ENCODE measurements around the gene TMPRSS9.

TMPRSS9 gene

DNA sequence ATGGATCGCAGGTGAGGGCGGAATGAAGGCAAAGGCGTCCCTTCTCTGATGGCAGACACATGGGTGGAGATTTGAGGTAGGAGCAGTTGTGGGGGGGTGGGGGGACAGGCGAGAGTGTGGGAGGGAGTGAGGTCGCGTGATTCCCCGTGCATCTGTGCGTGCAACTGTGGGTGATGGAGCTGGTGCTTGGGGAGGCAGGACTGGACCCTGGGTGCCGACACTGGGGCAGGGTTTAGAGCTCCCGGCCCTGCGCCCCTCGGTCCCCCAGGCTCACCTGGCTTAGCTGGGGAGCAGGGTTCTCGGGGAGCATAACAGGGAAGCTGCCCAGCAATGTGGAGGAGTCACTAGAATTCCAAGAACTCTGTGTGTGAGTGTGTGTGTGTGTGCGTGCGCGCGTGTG, 3.4 kb downstream of the TMPRSS9 start:
- peaks cover 0 to 4% of the 10 kb centered on the region in 2 donors for H3K4me1 Mint-ChIP-seq (ENCODE audit: low read depth in 2 of 2)
- ATAC-seq (replicated peaks) (no peak), DNase-seq (no peak)
- H3K36me3 Mint-ChIP-seq (ENCODE audit: insufficient read depth): no peaks in the 10 kb centered on the region
- H3K4me3 Mint-ChIP-seq: no peak overlapping the region
- peaks cover 14 to 19% of the 10 kb centered on the region in 2 donors for H3K27me3 Mint-ChIP-seq
- H3K9me3 Mint-ChIP-seq: no peaks in the 10 kb centered on the region
- no peak overlapping the region for H3K27ac Mint-ChIP-seq

GRCh38 chr19:2365201-2365970, 5.3 kb downstream of the TMPRSS9 start:
- no peaks in the 10 kb centered on the region for H3K36me3 Mint-ChIP-seq (ENCODE audit: insufficient read depth)
- no peak for DNase-seq
- peaks cover 12 to 18% of the 10 kb centered on the region in 2 donors for H3K27me3 Mint-ChIP-seq
- no peak for ATAC-seq (replicated peaks)
- no peak overlapping the region for H3K27ac Mint-ChIP-seq
- peaks cover 0 to 5% of the 10 kb centered on the region in 2 donors for H3K4me1 Mint-ChIP-seq (ENCODE audit: low read depth in 2 of 2)
- no peak overlapping the region for H3K4me3 Mint-ChIP-seq
- H3K9me3 Mint-ChIP-seq: no peaks in the 10 kb centered on the region

DNA sequence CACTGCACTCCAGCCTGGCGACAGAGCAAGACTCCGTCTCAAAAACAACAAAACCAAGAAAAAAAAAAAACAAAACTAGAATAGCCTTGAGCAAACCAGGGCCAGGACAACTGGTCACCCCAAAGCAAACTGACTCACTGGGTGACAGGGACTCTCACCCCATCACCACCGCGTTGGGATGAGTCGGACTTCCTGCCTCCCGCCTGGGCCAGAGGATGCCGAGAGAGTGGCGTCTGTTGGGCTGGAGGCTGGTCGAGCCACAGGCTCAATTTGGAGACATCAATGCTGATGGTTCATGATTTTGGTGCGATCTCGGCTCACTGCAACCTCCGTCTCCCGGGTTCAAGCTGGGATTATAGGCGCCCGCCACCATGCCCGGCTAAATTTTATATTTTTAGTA, 11.6 kb downstream of the TMPRSS9 start:
- DNase-seq (no peak), ATAC-seq (replicated peaks) (no peak)

DNA sequence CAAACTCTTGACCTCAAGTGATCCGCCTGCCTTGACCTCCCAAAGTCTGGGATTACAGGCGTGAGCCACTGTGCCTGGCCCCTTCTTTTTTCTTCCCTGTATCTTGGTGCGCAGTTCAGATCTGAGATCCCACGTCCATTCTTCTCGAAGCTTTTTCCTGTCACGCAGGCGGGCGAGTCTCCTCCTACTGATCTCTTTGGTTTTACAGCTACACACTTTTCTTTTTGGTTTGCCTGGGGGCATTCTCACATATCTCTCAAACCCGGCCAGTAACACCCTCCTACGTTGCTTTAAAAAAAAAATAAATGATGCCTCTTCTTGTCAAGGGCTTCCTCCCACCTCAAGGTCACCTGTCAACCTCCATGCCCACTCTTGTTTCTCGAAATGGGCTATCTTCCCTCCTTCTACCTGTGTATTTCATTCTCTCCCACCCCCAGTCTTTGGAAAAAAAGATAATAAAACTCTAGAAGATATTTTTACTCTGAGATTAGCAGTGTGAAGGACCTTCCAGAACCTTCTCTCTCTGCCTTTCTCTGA, 12.1 kb downstream of the TMPRSS9 start:
- H3K36me3 Mint-ChIP-seq (ENCODE audit: insufficient read depth): peaks cover 7% of the 10 kb centered on the region
- H3K4me1 Mint-ChIP-seq (ENCODE audit: low read depth in 2 of 2): peaks cover 0 to 5% of the 10 kb centered on the region in 2 donors
- H3K9me3 Mint-ChIP-seq: no peaks in the 10 kb centered on the region
- H3K27ac Mint-ChIP-seq: no peak overlapping the region
- H3K27me3 Mint-ChIP-seq: peaks cover 5 to 7% of the 10 kb centered on the region in 2 donors
- ATAC-seq (replicated peaks) (no peak), DNase-seq (no peak)
- no peak overlapping the region for H3K4me3 Mint-ChIP-seq

More for the DNA sequence above, 11.6 kb downstream of the TMPRSS9 start:
- H3K27me3 Mint-ChIP-seq: peaks cover 5 to 7% of the 10 kb centered on the region in 2 donors
- no peak overlapping the region for H3K4me3 Mint-ChIP-seq
- no peaks in the 10 kb centered on the region for H3K9me3 Mint-ChIP-seq
- H3K36me3 Mint-ChIP-seq (ENCODE audit: insufficient read depth): peaks cover 7% of the 10 kb centered on the region
- no peak overlapping the region for H3K27ac Mint-ChIP-seq
- peaks cover 0 to 5% of the 10 kb centered on the region in 2 donors for H3K4me1 Mint-ChIP-seq (ENCODE audit: low read depth in 2 of 2)

GRCh38 chr19:2374808-2375207, 14.7 kb downstream of the TMPRSS9 start:
- H3K4me3 Mint-ChIP-seq: no peak overlapping the region

DNA sequence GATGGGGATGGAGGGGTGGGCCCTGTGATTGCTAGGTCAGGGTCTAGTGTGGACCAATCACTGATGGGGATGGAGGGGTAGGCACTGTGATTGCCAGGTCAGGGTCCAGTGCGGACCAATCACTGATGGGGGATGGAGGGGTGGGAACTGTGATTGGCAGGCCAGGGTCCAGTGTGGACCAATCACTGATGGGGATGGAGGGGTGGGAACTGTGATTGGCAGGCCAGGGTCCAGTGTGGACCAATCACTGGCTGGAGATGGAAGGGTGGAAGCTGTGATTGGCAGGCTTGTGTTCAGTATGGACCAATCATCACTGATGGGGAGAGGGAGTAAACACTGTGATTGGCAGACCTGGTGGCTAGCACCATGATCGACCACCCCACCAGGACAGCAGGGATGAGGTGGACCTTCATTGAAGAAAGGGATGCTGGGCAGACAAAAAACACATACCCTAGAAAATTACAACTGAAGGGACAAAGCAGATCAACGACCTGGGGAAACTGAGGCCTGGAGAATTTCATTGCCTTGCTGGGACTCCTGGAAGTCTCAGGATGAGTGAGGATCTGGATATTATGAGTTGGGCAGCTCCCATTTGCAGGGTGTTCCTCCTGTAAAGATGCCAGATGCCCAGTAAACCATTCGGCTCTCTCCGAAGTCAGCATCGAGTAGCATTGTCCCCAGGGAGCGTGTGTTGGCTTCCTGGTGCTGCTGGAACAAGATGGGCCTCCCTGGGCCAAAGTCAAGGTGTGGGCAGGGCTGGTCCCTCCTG, 15.5 kb downstream of the TMPRSS9 start:
- no peak for DNase-seq
- Mint-ChIP-seq H3K4me3 (no peak overlapping the region), H3K4me1 (ENCODE audit: low read depth in 2 of 2) (peaks cover 0 to 3% of the 10 kb centered on the region in 2 donors), H3K36me3 (ENCODE audit: insufficient read depth) (peaks cover 7% of the 10 kb centered on the region), H3K27ac (no peak overlapping the region), H3K9me3 (peaks cover 0 to 2% of the 10 kb centered on the region in 2 donors), H3K27me3 (peaks cover 0 to 6% of the 10 kb centered on the region in 2 donors)
- ATAC-seq (replicated peaks): no peak

More at GRCh38 chr19:2374808-2375207, 14.7 kb downstream of the TMPRSS9 start:
- Mint-ChIP-seq H3K27me3 (peaks cover 0 to 5% of the 10 kb centered on the region in 2 donors), H3K9me3 (peaks cover 0 to 2% of the 10 kb centered on the region in 2 donors), H3K27ac (no peak overlapping the region), H3K36me3 (ENCODE audit: insufficient read depth) (peaks cover 7% of the 10 kb centered on the region), H3K4me1 (ENCODE audit: low read depth in 2 of 2) (peaks cover 0 to 3% of the 10 kb centered on the region in 2 donors)
- DNase-seq: no peak
- no peak for ATAC-seq (replicated peaks)

- Mint-ChIP-seq H3K36me3 (ENCODE audit: insufficient read depth) (peaks cover 7% of the 10 kb centered on the region), H3K27ac (peak overlapping the region; percentile 52 to 91), H3K4me1 (ENCODE audit: low read depth in 2 of 2) (peaks cover 0 to 3% of the 10 kb centered on the region in 2 donors), H3K4me3 (no peak overlapping the region), H3K9me3 (peaks cover 0 to 4% of the 10 kb centered on the region in 2 donors), H3K27me3 (peaks cover 10 to 11% of the 10 kb centered on the region in 2 donors)
- no peak for ATAC-seq (replicated peaks)
- DNase-seq: no peak
Observed at GRCh38 chr19:2376784-2377519, 16.9 kb downstream of the TMPRSS9 start.

DNA sequence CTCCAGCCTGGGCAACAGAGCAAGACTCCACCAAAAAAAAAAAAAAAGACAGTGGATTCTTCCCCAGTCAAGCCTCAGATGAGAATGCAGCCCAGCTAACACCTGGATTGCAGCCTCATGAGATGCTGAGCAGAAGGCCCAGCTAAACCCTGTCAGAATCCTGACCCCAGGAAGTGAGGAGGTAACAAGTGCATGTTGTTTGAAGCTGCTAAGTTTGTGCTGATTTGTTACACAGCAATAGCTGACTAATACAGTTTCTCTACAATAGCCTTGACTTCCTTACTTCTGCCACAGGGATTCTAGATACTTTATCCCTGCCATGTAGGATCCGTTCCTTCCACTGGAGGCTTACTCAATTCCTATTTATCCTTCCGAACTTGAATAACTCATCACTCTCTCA, 20.5 kb downstream of the TMPRSS9 start:
- Mint-ChIP-seq H3K27ac (no peak overlapping the region), H3K36me3 (ENCODE audit: insufficient read depth) (peaks cover 6% of the 10 kb centered on the region), H3K4me1 (ENCODE audit: low read depth in 2 of 2) (peaks cover 0 to 3% of the 10 kb centered on the region in 2 donors), H3K9me3 (peaks cover 0 to 4% of the 10 kb centered on the region in 2 donors), H3K27me3 (peaks cover 11 to 21% of the 10 kb centered on the region in 2 donors), H3K4me3 (no peak overlapping the region)
- ATAC-seq (replicated peaks) (no peak), DNase-seq (no peak)

DNA sequence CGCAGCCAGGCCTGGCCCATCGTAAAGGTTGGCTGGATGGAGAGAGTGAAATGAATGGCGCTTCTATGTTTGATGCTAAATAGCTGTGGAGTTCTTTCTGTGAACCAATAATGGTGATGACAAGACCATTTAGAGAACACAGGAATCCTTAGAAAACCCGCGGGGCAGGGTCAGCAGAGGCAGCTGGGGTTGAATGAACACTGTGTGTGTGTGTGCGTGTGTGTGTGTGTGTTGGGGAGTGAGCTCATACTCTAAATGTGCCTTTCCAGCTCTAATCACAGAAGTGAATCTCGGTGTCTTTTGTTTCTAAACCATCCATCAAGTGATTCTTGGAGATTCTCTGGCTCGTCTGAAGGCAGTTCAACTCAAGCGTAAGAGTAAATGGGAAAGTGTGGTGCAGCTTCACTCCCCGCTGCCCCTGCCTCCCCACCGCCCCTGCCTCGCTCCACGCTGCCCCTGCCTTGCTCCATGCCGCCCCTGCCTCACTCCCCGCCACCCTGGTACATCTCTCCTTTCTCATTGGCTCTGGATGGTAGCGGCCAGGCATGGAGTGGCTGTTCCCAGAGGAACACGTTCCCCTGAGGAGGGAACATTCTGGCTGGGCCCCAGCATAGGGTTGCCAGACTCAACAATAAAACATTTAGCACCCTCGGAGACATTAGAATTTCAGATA, 21.2 kb downstream of the TMPRSS9 start:
- Mint-ChIP-seq H3K4me3 (no peak overlapping the region), H3K4me1 (ENCODE audit: low read depth in 2 of 2) (peaks cover 0 to 3% of the 10 kb centered on the region in 2 donors), H3K27ac (no peak overlapping the region), H3K27me3 (peaks cover 11 to 21% of the 10 kb centered on the region in 2 donors), H3K36me3 (ENCODE audit: insufficient read depth) (peaks cover 2% of the 10 kb centered on the region), H3K9me3 (peaks cover 0 to 4% of the 10 kb centered on the region in 2 donors)
- ATAC-seq (replicated peaks) (no peak), DNase-seq (no peak)

- H3K9me3 Mint-ChIP-seq: peaks cover 0 to 4% of the 10 kb centered on the region in 2 donors
- no peak overlapping the region for H3K4me3 Mint-ChIP-seq
- ATAC-seq (replicated peaks): no peak
- H3K27me3 Mint-ChIP-seq: peaks cover 11 to 23% of the 10 kb centered on the region in 2 donors
- no peak overlapping the region for H3K27ac Mint-ChIP-seq
- H3K36me3 Mint-ChIP-seq (ENCODE audit: insufficient read depth): peaks cover 2% of the 10 kb centered on the region
- no peak for DNase-seq
- peaks cover 0 to 2% of the 10 kb centered on the region in 2 donors for H3K4me1 Mint-ChIP-seq (ENCODE audit: low read depth in 2 of 2)
Observed at GRCh38 chr19:2382530-2383222, 22.6 kb downstream of the TMPRSS9 start.

GRCh38 chr19:2385053-2385721, 25.1 kb downstream of the TMPRSS9 start:
- H3K36me3 Mint-ChIP-seq (ENCODE audit: insufficient read depth): peaks cover 2% of the 10 kb centered on the region

More at GRCh38 chr19:2385053-2385721, 25.1 kb downstream of the TMPRSS9 start:
- peaks cover 0 to 2% of the 10 kb centered on the region in 2 donors for H3K9me3 Mint-ChIP-seq
- peaks cover 10 to 35% of the 10 kb centered on the region in 2 donors for H3K27me3 Mint-ChIP-seq
- no peak overlapping the region for H3K27ac Mint-ChIP-seq
- DNase-seq: no peak
- ATAC-seq (replicated peaks): no peak
- H3K4me1 Mint-ChIP-seq (ENCODE audit: low read depth in 2 of 2): no peaks in the 10 kb centered on the region
- no peak overlapping the region for H3K4me3 Mint-ChIP-seq

All from effector memory CD8-positive, alpha-beta T cell (primary cell).